ENCODE results near the gene PCP2. TPM values are rescaled to one million over a fixed set of nuclear protein-coding genes. Genes with fewer than 3 reads are reported as not detected.

The PCP2 gene
- total and polyA plus RNA-seq, 2 experiments from 2014 or later = not detected

DNA sequence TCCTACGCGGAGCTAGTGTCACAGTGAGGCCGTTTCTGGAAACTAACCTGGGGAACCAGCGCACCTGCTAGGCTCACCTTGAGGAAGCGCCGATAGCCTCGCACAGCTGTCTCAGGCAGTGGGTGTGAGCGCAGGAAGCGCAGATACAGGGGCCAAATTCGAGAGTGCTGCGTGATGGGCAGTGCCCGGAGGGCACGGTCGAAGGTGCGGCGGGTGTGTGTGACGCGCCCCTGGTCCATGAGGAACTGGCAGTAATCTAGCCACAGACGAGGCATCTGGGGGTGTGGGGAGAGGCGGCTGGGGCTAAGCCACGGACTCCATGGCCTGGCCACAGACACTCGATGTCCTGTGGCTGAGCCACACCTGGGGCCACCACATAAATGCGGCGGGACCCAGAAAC lies 6.4 kb downstream of the PCP2 start:
- H3F3A ChIP-seq (ENCODE audit: insufficient read depth) = no peaks in the 10 kb centered on the region
- no peaks in the 10 kb centered on the region for H3K27me3 ChIP-seq (replicated peaks; ENCODE audit: insufficient read depth)
- no peaks in the 10 kb centered on the region for H3K36me3 ChIP-seq (ENCODE audit: low read depth)
- peaks cover 70% of the 10 kb centered on the region for H3K79me2 ChIP-seq (ENCODE audit: insufficient read depth)
- H3K9ac ChIP-seq = no peak overlapping the region
- H3K4me2 ChIP-seq (ENCODE audit: unreplicated experiment) = no peak overlapping the region
- TF ChIP-seq EZH2phosphoT487 (IDR thresholded peaks at IDR 0.05; ENCODE audit: insufficient read depth, low read depth) (no peak), EZH2 (IDR thresholded peaks at IDR 0.05; ENCODE audit: insufficient read depth, poor library complexity, severe bottlenecking) (no peak)
- H3K9me2 ChIP-seq (ENCODE audit: insufficient read depth) = no peaks in the 10 kb centered on the region
- no peaks in the 10 kb centered on the region for H3K9me3 ChIP-seq (ENCODE audit: low read depth)
- no peak overlapping the region for H3K27ac ChIP-seq
- WGBS, 2 experiments (ENCODE audit: low coverage in 1 of 2, low lambda C conversion rate in 2 of 2, missing lambda C conversion rate in 2 of 2) = 87 to 89% methylated on average over 20 to 24 of the region's 24 CpGs
- no peak for DNase-seq
- no peaks in the 10 kb centered on the region for H4K20me1 ChIP-seq (ENCODE audit: insufficient read depth)
- H2AFZ ChIP-seq = no peak overlapping the region
- no peak overlapping the region for H3K4me3 ChIP-seq
- H3K4me1 ChIP-seq (ENCODE audit: insufficient read depth) = peaks cover 14% of the 10 kb centered on the region
- in situ Hi-C loops (cut with MboI) = no loop called here

DNA sequence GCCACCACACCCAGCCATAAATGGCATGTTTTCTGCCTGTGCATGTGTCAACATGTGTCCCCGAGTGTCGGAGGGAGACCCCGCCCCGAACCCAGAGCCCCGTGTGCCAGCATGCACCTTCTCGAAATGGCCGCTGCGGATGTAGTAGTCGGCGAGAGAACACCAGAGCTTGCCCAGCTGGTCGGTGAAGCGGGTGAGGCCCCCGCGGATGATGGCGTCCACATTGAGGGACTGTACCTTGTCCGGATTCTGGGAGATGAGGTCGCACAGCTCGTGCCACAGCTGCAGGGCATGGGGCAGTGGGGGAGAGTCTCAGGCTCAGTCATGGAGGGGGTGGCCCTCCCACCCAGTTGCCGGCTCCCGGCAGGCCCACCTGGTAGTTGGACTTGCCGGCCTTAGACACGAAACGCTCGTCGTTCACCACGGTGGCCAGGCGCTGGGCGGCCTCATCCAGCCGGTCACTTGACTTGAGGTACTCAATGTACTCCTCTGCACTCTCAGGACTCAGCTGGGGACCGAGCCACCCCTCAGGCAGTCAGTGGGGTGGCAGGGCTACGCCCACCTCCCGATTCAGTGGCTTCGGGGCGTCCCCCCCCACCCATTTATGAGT lies 7.7 kb downstream of the PCP2 start:
- H3K4me3 ChIP-seq = no peak overlapping the region
- H3K36me3 ChIP-seq (ENCODE audit: low read depth) = no peaks in the 10 kb centered on the region
- H3K79me2 ChIP-seq (ENCODE audit: insufficient read depth) = peaks cover 59% of the 10 kb centered on the region
- 91 to 94% methylated on average over 34 of the region's 34 CpGs for WGBS, 2 experiments (ENCODE audit: low coverage in 1 of 2, low lambda C conversion rate in 2 of 2, missing lambda C conversion rate in 2 of 2)
- H3K27me3 ChIP-seq (replicated peaks; ENCODE audit: insufficient read depth) = no peaks in the 10 kb centered on the region
- no peak overlapping the region for H3K27ac ChIP-seq
- TF ChIP-seq EZH2 (IDR thresholded peaks at IDR 0.05; ENCODE audit: insufficient read depth, poor library complexity, severe bottlenecking) (no peak), EZH2phosphoT487 (IDR thresholded peaks at IDR 0.05; ENCODE audit: insufficient read depth, low read depth) (no peak)
- in situ Hi-C loops (cut with MboI) = no loop called here
- no peaks in the 10 kb centered on the region for H3K9me3 ChIP-seq (ENCODE audit: low read depth)
- no peak for DNase-seq
- no peaks in the 10 kb centered on the region for H4K20me1 ChIP-seq (ENCODE audit: insufficient read depth)
- H3K4me1 ChIP-seq (ENCODE audit: insufficient read depth) = peaks cover 12% of the 10 kb centered on the region
- H3K9me2 ChIP-seq (ENCODE audit: insufficient read depth) = no peaks in the 10 kb centered on the region
- H2AFZ ChIP-seq = no peak overlapping the region
- H3F3A ChIP-seq (ENCODE audit: insufficient read depth) = no peaks in the 10 kb centered on the region
- no peak overlapping the region for H3K9ac ChIP-seq
- H3K4me2 ChIP-seq (ENCODE audit: unreplicated experiment) = no peak overlapping the region

DNA sequence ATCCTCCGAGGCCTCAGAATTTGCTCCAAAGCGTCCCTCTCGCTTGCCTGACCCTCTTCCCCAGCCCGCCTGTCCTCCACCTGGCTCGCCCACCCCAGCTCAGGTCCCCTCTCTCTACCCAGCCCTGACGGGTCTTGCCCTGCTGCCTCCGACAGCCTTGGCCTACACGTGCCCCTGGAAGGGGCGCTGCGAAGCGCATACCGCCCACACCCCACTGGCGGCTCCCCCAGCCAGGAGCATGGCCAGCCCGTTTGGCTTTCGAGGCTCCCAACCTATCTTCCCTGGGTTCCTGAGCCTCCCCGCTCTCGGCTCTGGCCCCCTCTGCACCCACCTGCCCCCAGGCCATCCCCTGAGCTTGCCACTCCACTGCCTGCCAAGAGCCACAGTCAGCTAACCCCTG lies 8.7 kb downstream of the PCP2 start:
- DNase-seq = no peak
- H2AFZ ChIP-seq = no peak overlapping the region
- H3K27me3 ChIP-seq (replicated peaks; ENCODE audit: insufficient read depth) = no peaks in the 10 kb centered on the region
- no peak overlapping the region for H3K27ac ChIP-seq
- 86% methylated on average over 14 to 17 of the region's 17 CpGs for WGBS, 2 experiments (ENCODE audit: low coverage in 1 of 2, low lambda C conversion rate in 2 of 2, missing lambda C conversion rate in 2 of 2)
- no peaks in the 10 kb centered on the region for H4K20me1 ChIP-seq (ENCODE audit: insufficient read depth)
- no peak overlapping the region for H3K4me2 ChIP-seq (ENCODE audit: unreplicated experiment)
- no peaks in the 10 kb centered on the region for H3F3A ChIP-seq (ENCODE audit: insufficient read depth)
- no peaks in the 10 kb centered on the region for H3K9me3 ChIP-seq (ENCODE audit: low read depth)
- H3K4me1 ChIP-seq (ENCODE audit: insufficient read depth) = peaks cover 6% of the 10 kb centered on the region
- H3K36me3 ChIP-seq (ENCODE audit: low read depth) = no peaks in the 10 kb centered on the region
- in situ Hi-C loops (cut with MboI) = no loop called here
- H3K9ac ChIP-seq = no peak overlapping the region
- TF ChIP-seq EZH2phosphoT487 (IDR thresholded peaks at IDR 0.05; ENCODE audit: insufficient read depth, low read depth) (no peak), EZH2 (IDR thresholded peaks at IDR 0.05; ENCODE audit: insufficient read depth, poor library complexity, severe bottlenecking) (no peak)
- H3K79me2 ChIP-seq (ENCODE audit: insufficient read depth) = peaks cover 48% of the 10 kb centered on the region
- no peaks in the 10 kb centered on the region for H3K9me2 ChIP-seq (ENCODE audit: insufficient read depth)
- no peak overlapping the region for H3K4me3 ChIP-seq

DNA sequence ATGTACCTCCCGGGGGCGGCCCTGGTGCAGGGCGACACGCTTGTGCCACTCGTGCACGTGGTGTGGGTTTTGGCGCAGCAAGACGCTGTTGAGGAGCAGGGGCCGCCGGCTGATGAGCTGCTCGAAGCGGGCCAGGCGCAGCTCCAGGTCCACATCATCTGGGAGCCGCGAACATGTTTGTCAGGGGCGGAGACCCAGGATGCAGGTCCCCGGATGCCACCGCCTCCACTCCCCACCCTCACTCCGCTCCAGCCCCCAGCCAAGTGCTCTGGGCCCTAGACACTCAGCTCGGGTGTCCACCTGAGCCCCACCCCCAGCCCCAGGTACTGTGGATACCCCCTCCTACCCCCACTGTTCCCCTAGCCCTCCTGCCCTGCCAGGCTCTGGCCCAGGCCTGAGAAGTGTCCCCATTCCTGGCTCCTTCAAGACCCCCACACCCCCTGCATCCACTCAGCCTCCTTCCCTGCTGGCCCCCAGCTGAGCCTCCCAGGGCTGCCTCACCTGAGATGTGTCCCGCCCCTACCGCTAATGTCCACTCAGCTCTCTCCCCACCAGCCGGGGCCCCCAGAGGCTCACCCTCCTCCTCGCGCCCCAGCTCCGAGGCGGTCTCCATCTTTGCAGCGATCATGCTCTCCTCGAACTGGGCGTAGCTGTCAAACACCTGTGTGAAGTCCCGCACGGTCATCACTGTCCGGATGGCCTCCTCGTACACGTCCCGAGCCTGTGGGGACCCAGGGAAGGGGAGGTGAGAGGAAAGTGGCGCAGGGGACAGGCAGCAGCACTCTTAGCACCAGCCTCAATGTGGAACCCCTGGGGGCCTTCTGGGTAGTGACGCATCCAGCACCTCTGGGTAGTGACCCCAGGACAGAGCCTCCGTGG lies 9.6 kb downstream of the PCP2 start:
- Histone ChIP-seq H3K4me3 (no peak overlapping the region), H3K9ac (no peak overlapping the region), H3K27me3 (replicated peaks; ENCODE audit: insufficient read depth) (no peaks in the 10 kb centered on the region), H3K9me2 (ENCODE audit: insufficient read depth) (no peaks in the 10 kb centered on the region), H2AFZ (no peak overlapping the region), H3K79me2 (ENCODE audit: insufficient read depth) (peaks cover 42% of the 10 kb centered on the region), H3K27ac (no peak overlapping the region), H3K4me1 (ENCODE audit: insufficient read depth) (peaks cover 6% of the 10 kb centered on the region), H3F3A (ENCODE audit: insufficient read depth) (no peaks in the 10 kb centered on the region), H3K9me3 (ENCODE audit: low read depth) (no peaks in the 10 kb centered on the region), H3K4me2 (ENCODE audit: unreplicated experiment) (no peak overlapping the region), H3K36me3 (ENCODE audit: low read depth) (no peaks in the 10 kb centered on the region), H4K20me1 (ENCODE audit: insufficient read depth) (no peaks in the 10 kb centered on the region)
- TF ChIP-seq EZH2 (IDR thresholded peaks at IDR 0.05; ENCODE audit: insufficient read depth, poor library complexity, severe bottlenecking) (no peak), EZH2phosphoT487 (IDR thresholded peaks at IDR 0.05; ENCODE audit: insufficient read depth, low read depth) (no peak)
- WGBS, 2 experiments (ENCODE audit: low coverage in 1 of 2, low lambda C conversion rate in 2 of 2, missing lambda C conversion rate in 2 of 2) = 93 to 96% methylated on average over 31 of the region's 39 CpGs
- in situ Hi-C loops (cut with MboI) = no loop called here
- no peak for DNase-seq

Measured in GM23248 (cell line).